Measurements from ENCODE around the gene MRGPRX3. TPM values are rescaled to one million over a fixed set of nuclear protein-coding genes. Genes with fewer than 3 reads are reported as not detected.

MRGPRX3 gene
- total and polyA plus RNA-seq, 2 of the 4 experiments (the other 2 are of a cell fraction): not detected

- H4K20me1 ChIP-seq (ENCODE audit: insufficient read depth, low read length): no peaks in the 10 kb centered on the region
- H2BK5ac ChIP-seq (ENCODE audit: low read depth, low read length, poor library complexity, severe bottlenecking): no peak overlapping the region
- no peak overlapping the region for H4K8ac ChIP-seq (ENCODE audit: low read depth in 2 of 2, low read length in 2 of 2)
- H3K27ac ChIP-seq (ENCODE audit: insufficient read depth, low read length): no peak overlapping the region
- H3K36me3 ChIP-seq (ENCODE audit: control insufficient read depth, insufficient read depth, low read length): no peaks in the 10 kb centered on the region
- ChIA-PET CTCF (no interaction called here), POLR2A (ENCODE audit: unreplicated experiment) (no interaction called here)
- no peak overlapping the region for H4K5ac ChIP-seq (ENCODE audit: low read depth, low read length)
- H2AK5ac ChIP-seq (ENCODE audit: low read depth, low read length): no peak overlapping the region
- WGBS, 2 experiments (ENCODE audit: extremely low coverage in 2 of 2, insufficient read length in 1 of 2): no CpG with 5 or more reads among the region's 5 CpGs
- H3K14ac ChIP-seq (replicated peaks; ENCODE audit: low read depth, low read length): no peak overlapping the region
- no peak overlapping the region for H2BK15ac ChIP-seq (ENCODE audit: low read depth, low read length)
- no peaks in the 10 kb centered on the region for H3K27me3 ChIP-seq (ENCODE audit: control insufficient read depth, insufficient read depth, low read length)
- in situ Hi-C loops (cut with MboI; ENCODE audit: low sequenced_read_pairs) (no loop called here), intact Hi-C loops (cut with micrococcal nuclease) (loop anchor here (2.0 kb wide), 1 partner anchor 151 kb away; no protein-coding TSS in a partner anchor), dilution Hi-C loops (cut with HindIII; ENCODE audit: low sequenced_read_pairs, unreplicated experiment) (no loop called here)
- H2BK120ac ChIP-seq (ENCODE audit: low read depth, low read length): no peak overlapping the region
- no peaks in the 10 kb centered on the region for H3K9me3 ChIP-seq (ENCODE audit: control insufficient read depth, insufficient read depth, low read length)
- no peak overlapping the region for H2AFZ ChIP-seq (replicated peaks; ENCODE audit: low read length, poor library complexity)
- no peaks in the 10 kb centered on the region for H3K79me1 ChIP-seq (ENCODE audit: low read depth in 1 of 2, low read length in 2 of 2)
- DNase-seq (peak; percentile 7), ATAC-seq (ENCODE audit: low read depth) (no peak)
- no TSS peak for BruUV-seq (replicated peaks)
- no peaks in the 10 kb centered on the region for H3K9me1 ChIP-seq (ENCODE audit: insufficient read depth, low read length)
- no peak overlapping the region for H3K56ac ChIP-seq (ENCODE audit: extremely low read depth, insufficient read depth, low read length)
- no peak overlapping the region for H2BK20ac ChIP-seq (ENCODE audit: low read depth, low read length)
- no peak overlapping the region for H2AK9ac ChIP-seq (replicated peaks; ENCODE audit: low read depth, low read length, poor library complexity)
- no peak overlapping the region for H3K23ac ChIP-seq (ENCODE audit: low read depth, low read length)
- H3K18ac ChIP-seq (ENCODE audit: low read depth, low read length): no peak overlapping the region
- no peak overlapping the region for H3K4me2 ChIP-seq (ENCODE audit: low read depth, low read length)
- no peaks in the 10 kb centered on the region for H3K4me1 ChIP-seq (ENCODE audit: control insufficient read depth, insufficient read depth, low read length)
- TF ChIP-seq RFX5 (IDR thresholded peaks at IDR 0.05; ENCODE audit: low read depth, low read length) (no peak), POLR2A (IDR thresholded peaks at IDR 0.05; ENCODE audit: low read depth, low read length) (no peak), CEBPB (IDR thresholded peaks at IDR 0.05; ENCODE audit: low read depth, low read length) (no peak), MXI1 (IDR thresholded peaks at IDR 0.05; ENCODE audit: borderline replicate concordance, low read depth, low read length) (no peak), ELK1 (IDR thresholded peaks at IDR 0.05; ENCODE audit: borderline replicate concordance, low read depth, low read length) (no peak), NFE2L2 (IDR thresholded peaks at IDR 0.05; ENCODE audit: low read depth, low read length) (no peak), BHLHE40 (IDR thresholded peaks at IDR 0.05; ENCODE audit: low read depth, low read length) (no peak), RAD21 (IDR thresholded peaks at IDR 0.05; ENCODE audit: low read length) (no peak)
- no peak overlapping the region for H3K9ac ChIP-seq (ENCODE audit: low read depth, low read length)
- H3K4me3 ChIP-seq (ENCODE audit: insufficient read depth, low read depth, low read length): no peak overlapping the region
- no peak overlapping the region for H4K91ac ChIP-seq (ENCODE audit: insufficient read depth, low read depth, low read length)
- H3K4ac ChIP-seq (ENCODE audit: low read depth, low read length): no peak overlapping the region
These were observed 11.9 kb downstream of the MRGPRX3 start for GRCh38 chr11:18144243-18144642.

Data from IMR-90 (cell line).